ENCODE measurements around the gene RDX.

GRCh38 chr11:110185121-110185591 lies 111.3 kb downstream of the RDX start:
- no peak for TF ChIP-seq CTCF (IDR thresholded peaks at IDR 0.05)
- TF ChIP-seq EZH2 (IDR thresholded peaks at IDR 0.05; ENCODE audit: borderline replicate concordance, insufficient read depth, low read depth, low read length, poor library complexity, severe bottlenecking), result no peak
